Measurements from ENCODE around the gene PRAMEF2. TPM values are rescaled to one million over a fixed set of nuclear protein-coding genes. Genes with fewer than 3 reads are reported as not detected.
"Not testable (repeated sequence)": the region's sequence is repeated elsewhere in the genome, so short reads cannot be mapped to it uniquely, and the experiment has no call there.

Gene PRAMEF2
- total RNA-seq, 1 experiment from 2014 or later: not detected

GRCh38 chr1:12851779-12852178 is 5.1 kb upstream of the PRAMEF2 start:
- no peak overlapping the region for H3K27ac Mint-ChIP-seq (ENCODE audit: unreplicated experiment)
- Histone ChIP-seq H3K36me3 (ENCODE audit: control insufficient read depth, insufficient read depth, low read length) (no peaks in the 10 kb centered on the region), H3K4me1 (no peaks in the 10 kb centered on the region), H3K9me3 (no peaks in the 10 kb centered on the region), H3K4me3 (ENCODE audit: low read depth, low read length) (no peak overlapping the region), H3K27me3 (replicated peaks; ENCODE audit: control insufficient read depth, insufficient read depth, low read length) (no peaks in the 10 kb centered on the region)
- no TSS peak for BruUV-seq (replicated peaks)
- H3K4me3 Mint-ChIP-seq (ENCODE audit: unreplicated experiment): no peak overlapping the region
- no peak for DNase-seq
- ChIA-PET POLR2A (no interaction called here), CTCF (no interaction called here)
- intact Hi-C loops (cut with micrococcal nuclease; ENCODE audit: unreplicated experiment): no loop called here
- H3K9me3 Mint-ChIP-seq (ENCODE audit: unreplicated experiment): peaks cover 10% of the 10 kb centered on the region
- TF ChIP-seq CTCF (IDR thresholded peaks at IDR 0.05; ENCODE audit: insufficient read depth in 1 of 2, low read depth in 1 of 2, low read length in 1 of 2, severe bottlenecking in 1 of 2, unreplicated experiment in 1 of 2): no peak
- no peaks in the 10 kb centered on the region for H3K36me3 Mint-ChIP-seq (ENCODE audit: insufficient read depth, unreplicated experiment)
- H3K4me1 Mint-ChIP-seq (ENCODE audit: low read depth, unreplicated experiment): no peaks in the 10 kb centered on the region
- peaks cover 7% of the 10 kb centered on the region for H3K27me3 Mint-ChIP-seq (ENCODE audit: insufficient read depth, unreplicated experiment)

DNA sequence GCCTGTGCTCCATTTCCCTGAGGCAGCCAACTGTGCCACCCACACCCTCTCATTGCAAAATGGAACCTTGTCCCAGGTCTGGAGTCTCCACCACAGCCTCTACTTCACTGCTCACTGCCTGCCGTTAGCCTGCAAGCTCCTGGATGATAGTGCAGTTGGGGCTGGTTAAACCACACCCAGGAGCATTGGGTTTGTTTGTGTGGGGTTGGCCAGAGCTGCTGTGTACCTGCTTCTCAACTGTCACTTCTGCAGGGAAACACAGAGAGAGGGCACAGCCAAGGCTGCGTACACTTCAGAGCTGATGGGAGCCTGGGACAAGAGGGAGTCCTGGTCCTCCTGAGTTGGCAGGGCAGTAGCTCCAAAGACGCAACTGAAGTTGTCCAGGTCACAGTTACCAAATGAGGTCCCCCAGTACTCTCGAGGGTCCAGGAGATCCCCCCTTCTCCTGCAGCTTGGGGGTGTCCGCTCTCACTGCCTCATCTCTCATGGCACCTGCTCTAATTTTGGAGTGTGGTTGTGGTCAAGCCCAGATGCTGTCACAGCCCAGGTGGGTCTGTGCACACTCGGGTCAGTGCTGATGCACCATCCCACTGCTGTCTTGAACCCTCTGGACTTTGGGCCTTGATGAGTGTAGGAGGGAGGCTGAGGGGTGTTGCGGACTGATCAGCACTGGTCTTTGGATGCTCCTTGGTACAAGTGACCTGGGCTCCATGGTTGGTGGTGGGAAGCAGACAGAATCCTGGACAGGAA is 6.4 kb downstream of the PRAMEF2 start:
- H3K27me3 ChIP-seq (replicated peaks; ENCODE audit: control insufficient read depth, insufficient read depth, low read length); H3K4me3 ChIP-seq (ENCODE audit: low read depth, low read length); H3K27me3 Mint-ChIP-seq (ENCODE audit: insufficient read depth, unreplicated experiment); CTCF ChIA-PET; H3K27ac Mint-ChIP-seq (ENCODE audit: unreplicated experiment); H3K9me3 ChIP-seq; intact Hi-C loops (cut with micrococcal nuclease; ENCODE audit: unreplicated experiment); H3K9me3 Mint-ChIP-seq (ENCODE audit: unreplicated experiment); DNase-seq; H3K36me3 ChIP-seq (ENCODE audit: control insufficient read depth, insufficient read depth, low read length); H3K4me3 Mint-ChIP-seq (ENCODE audit: unreplicated experiment); H3K36me3 Mint-ChIP-seq (ENCODE audit: insufficient read depth, unreplicated experiment); BruUV-seq (replicated peaks); POLR2A ChIA-PET; H3K4me1 Mint-ChIP-seq (ENCODE audit: low read depth, unreplicated experiment); H3K4me1 ChIP-seq: not testable (repeated sequence)

- intact Hi-C loops (cut with micrococcal nuclease; ENCODE audit: unreplicated experiment); BruUV-seq (replicated peaks); H3K4me1 ChIP-seq; H3K36me3 ChIP-seq (ENCODE audit: control insufficient read depth, insufficient read depth, low read length); H3K36me3 Mint-ChIP-seq (ENCODE audit: insufficient read depth, unreplicated experiment); H3K4me3 ChIP-seq (ENCODE audit: low read depth, low read length); H3K9me3 ChIP-seq; H3K27me3 Mint-ChIP-seq (ENCODE audit: insufficient read depth, unreplicated experiment); H3K4me1 Mint-ChIP-seq (ENCODE audit: low read depth, unreplicated experiment); H3K27ac Mint-ChIP-seq (ENCODE audit: unreplicated experiment); CTCF ChIA-PET; H3K4me3 Mint-ChIP-seq (ENCODE audit: unreplicated experiment); H3K9me3 Mint-ChIP-seq (ENCODE audit: unreplicated experiment); DNase-seq; H3K27me3 ChIP-seq (replicated peaks; ENCODE audit: control insufficient read depth, insufficient read depth, low read length); POLR2A ChIA-PET: not testable (repeated sequence)
These were observed 21.6 kb downstream of the PRAMEF2 start for GRCh38 chr1:12878453-12878852.

GRCh38 chr1:12886101-12886500 is 29.2 kb downstream of the PRAMEF2 start, which contains the start of gene PRAMEF4:
TSS of gene PRAMEF4 (minus strand) at chr1:12886201. CDS start at chr1:12883394, 2,807 bp downstream.
- H3K36me3 ChIP-seq (ENCODE audit: control insufficient read depth, insufficient read depth, low read length); intact Hi-C loops (cut with micrococcal nuclease; ENCODE audit: unreplicated experiment); H3K27me3 Mint-ChIP-seq (ENCODE audit: insufficient read depth, unreplicated experiment); H3K27me3 ChIP-seq (replicated peaks; ENCODE audit: control insufficient read depth, insufficient read depth, low read length); DNase-seq; H3K4me3 ChIP-seq (ENCODE audit: low read depth, low read length); BruUV-seq (replicated peaks); H3K36me3 Mint-ChIP-seq (ENCODE audit: insufficient read depth, unreplicated experiment); CTCF ChIA-PET; H3K9me3 ChIP-seq; H3K4me1 Mint-ChIP-seq (ENCODE audit: low read depth, unreplicated experiment); H3K9me3 Mint-ChIP-seq (ENCODE audit: unreplicated experiment); H3K4me1 ChIP-seq; POLR2A ChIA-PET; H3K4me3 Mint-ChIP-seq (ENCODE audit: unreplicated experiment); H3K27ac Mint-ChIP-seq (ENCODE audit: unreplicated experiment): not testable (repeated sequence)

DNA sequence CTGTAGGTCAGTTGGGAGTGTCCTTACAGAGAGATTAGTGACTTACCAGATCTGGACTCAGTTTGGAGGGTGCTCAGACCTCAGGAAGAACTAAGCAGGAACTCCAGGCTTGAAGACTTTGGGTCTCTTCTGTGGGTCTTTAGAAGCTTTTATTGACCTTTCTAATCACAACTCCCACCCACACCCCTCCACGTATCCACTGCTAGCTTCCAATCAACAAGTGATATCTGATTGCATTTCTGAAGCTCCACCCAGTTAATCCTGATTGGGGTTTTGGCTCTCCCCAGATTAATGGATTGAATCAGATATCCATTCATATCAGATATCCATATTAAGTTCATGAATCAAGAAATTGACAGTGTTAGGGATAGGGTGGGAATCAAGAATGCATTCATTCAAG is 41.3 kb downstream of the PRAMEF2 start, which contains the start of gene PRAMEF10:
Gene PRAMEF10 (minus strand): TSS at position 101 of the 400 bp plus-strand sequence. CDS start 2,423 bp downstream, outside the sequence.
- not testable (repeated sequence) for H3K27ac Mint-ChIP-seq (ENCODE audit: unreplicated experiment); H3K36me3 ChIP-seq (ENCODE audit: control insufficient read depth, insufficient read depth, low read length); BruUV-seq (replicated peaks)

GRCh38 chr1:12899186-12899585 is 42.3 kb downstream of the PRAMEF2 start:
- H3K27ac Mint-ChIP-seq (ENCODE audit: unreplicated experiment); H3K4me3 ChIP-seq (ENCODE audit: low read depth, low read length); H3K4me1 Mint-ChIP-seq (ENCODE audit: low read depth, unreplicated experiment); BruUV-seq (replicated peaks); H3K27me3 Mint-ChIP-seq (ENCODE audit: insufficient read depth, unreplicated experiment); H3K4me3 Mint-ChIP-seq (ENCODE audit: unreplicated experiment); H3K9me3 ChIP-seq; H3K27me3 ChIP-seq (replicated peaks; ENCODE audit: control insufficient read depth, insufficient read depth, low read length); DNase-seq; H3K36me3 Mint-ChIP-seq (ENCODE audit: insufficient read depth, unreplicated experiment); H3K36me3 ChIP-seq (ENCODE audit: control insufficient read depth, insufficient read depth, low read length); intact Hi-C loops (cut with micrococcal nuclease; ENCODE audit: unreplicated experiment); CTCF ChIA-PET; H3K9me3 Mint-ChIP-seq (ENCODE audit: unreplicated experiment); H3K4me1 ChIP-seq; POLR2A ChIA-PET: not testable (repeated sequence)

More for the DNA sequence above, 41.3 kb downstream of the PRAMEF2 start, which contains the start of gene PRAMEF10:
- H3K9me3 ChIP-seq; H3K9me3 Mint-ChIP-seq (ENCODE audit: unreplicated experiment); H3K27me3 Mint-ChIP-seq (ENCODE audit: insufficient read depth, unreplicated experiment); H3K4me1 Mint-ChIP-seq (ENCODE audit: low read depth, unreplicated experiment); POLR2A ChIA-PET; H3K4me1 ChIP-seq; intact Hi-C loops (cut with micrococcal nuclease; ENCODE audit: unreplicated experiment); CTCF ChIA-PET; H3K4me3 Mint-ChIP-seq (ENCODE audit: unreplicated experiment); DNase-seq; H3K27me3 ChIP-seq (replicated peaks; ENCODE audit: control insufficient read depth, insufficient read depth, low read length); H3K36me3 Mint-ChIP-seq (ENCODE audit: insufficient read depth, unreplicated experiment); H3K4me3 ChIP-seq (ENCODE audit: low read depth, low read length): not testable (repeated sequence)
